Testis (tissue), 3 donors: ENCODE measurements around the gene SOCS6. TPM values are rescaled to one million over a fixed set of nuclear protein-coding genes. Genes with fewer than 3 reads are reported as not detected.
A peak's percentile ranks its signal among the peaks of the same experiment; 100 is the strongest.

Experiments
- DNase-seq: peaks from one replicate; pipeline ENCODE4 v3.0.0-alpha.2; 2019
- H3K27ac ChIP-seq, 2 donors: fragments of 200-600 bp; sonication (generic); one replicate each; pipeline ENCODE4 v1.5.1; 2019
- H3K27me3 ChIP-seq: fragments of 200-600 bp; sonication (generic); one replicate; pipeline ENCODE4 v1.5.1; 2019
- H3K36me3 ChIP-seq: fragments of 200-600 bp; sonication (generic); one replicate; pipeline ENCODE4 v1.5.1; 2017; ENCODE audit warnings: low read depth; ENCODE audit errors: missing control alignments
- H3K4me1 ChIP-seq: fragments of 200-600 bp; sonication (generic); one replicate; pipeline ENCODE4 v1.5.1; 2019
- H3K4me3 ChIP-seq, 2 donors: fragments of 200-600 bp; sonication (generic); one replicate each; pipeline ENCODE4 v1.5.1; 2017 to 2019
- H3K9me3 ChIP-seq: fragments of 200-600 bp; sonication (generic); one replicate; pipeline ENCODE4 v1.5.1; 2017
- CTCF ChIP-seq, 3 experiments: fragments of 450-650 bp in 2 of 3; fragments of 200-600 bp in 1 of 3; sonication (generic) in 1 of 3; IDR thresholded peaks; one replicate each; pipeline ENCODE4 v1.5.1; 2016 to 2019; ENCODE audit warnings: antibody characterized with exemption in 3 of 3, mild to moderate bottlenecking in 2 of 3, moderate library complexity in 1 of 3
- POLR2A ChIP-seq: fragments of 450-650 bp; IDR thresholded peaks from one replicate; pipeline ENCODE4 v1.6.1; 2017; ENCODE audit warnings: antibody characterized with exemption, mild to moderate bottlenecking, moderate library complexity
- WGBS, 2 donors: methylation state at CpG; one replicate each; pipeline ENCODE4 v1.1.5; 2018; 5-methylcytosine and 5-hydroxymethylcytosine counted together
- intact Hi-C: fragments of 100-400 bp; cut with DNase I; formaldehyde crosslinking; loops from one replicate; pipeline ENCODE4 v1.15.1; 2023; ENCODE audit warnings: low total_unique reads
- polyA plus RNA-seq: library from polyadenylated mRNA; stranded (reverse); fragments of 350-450 nt; fragmentation: Illumina TruSeq; extraction: RNeasy Lipid Tissue Mini Kit (QIAGEN cat#74804); gene quantifications from one replicate; pipeline ENCODE4 v1.2.3, GENCODE V29; 2014; ENCODE audit warnings: low read depth, low replicate concordance; ENCODE audit not compliant: insufficient read depth
- total RNA-seq, 2 donors: library from RNA; depleted of rRNA; stranded (reverse); fragments of >200 nt; gene quantifications; one replicate each; pipeline ENCODE4 v1.2.3, GENCODE V29; 2016

Gene SOCS6
- total and polyA plus RNA-seq, 3 donors from 2014 or later, result 12.7 to 22.9 (median 20.9) TPM

- WGBS, 2 donors, result 1% methylated on average over 9 to 47 of the region's 50 CpGs
- H3K4me3 ChIP-seq, result peak overlapping the region; percentile 84 to 89
- intact Hi-C loops, result no loop called here
- H3K9me3 ChIP-seq, result no peaks in the 10 kb centered on the region
- TF ChIP-seq POLR2A (no peak), CTCF (IDR thresholded peaks at IDR 0.05) (no peak)
- H3K27me3 ChIP-seq, result no peaks in the 10 kb centered on the region
- H3K36me3 ChIP-seq, result no peaks in the 10 kb centered on the region
- peak; percentile 50 for DNase-seq
- peaks cover 12% of the 10 kb centered on the region for H3K4me1 ChIP-seq
- peak overlapping the region; percentile 90 to 96 for H3K27ac ChIP-seq
Observed at GRCh38 chr18:70288171-70288850, 534 bp upstream of the SOCS6 start.

GRCh38 chr18:70289351-70290312 lies 787 bp downstream of the SOCS6 start:
- peak; percentile 46 for DNase-seq
- intact Hi-C loops, result no loop called here
- no peaks in the 10 kb centered on the region for H3K27me3 ChIP-seq
- H3K4me3 ChIP-seq, result peak overlapping the region; percentile 71 to 89
- no peaks in the 10 kb centered on the region for H3K36me3 ChIP-seq
- 1% methylated on average over 13 to 53 of the region's 87 CpGs for WGBS, 2 donors
- H3K27ac ChIP-seq, result peak overlapping the region; percentile 77 to 96
- H3K4me1 ChIP-seq, result peaks cover 14% of the 10 kb centered on the region
- no peaks in the 10 kb centered on the region for H3K9me3 ChIP-seq
- TF ChIP-seq CTCF (IDR thresholded peaks at IDR 0.05) (no peak), POLR2A (no peak)

- Histone ChIP-seq H3K9me3 (no peaks in the 10 kb centered on the region), H3K4me3 (peak overlapping the region in 1 of 2 donors; percentile 71), H3K36me3 (no peaks in the 10 kb centered on the region), H3K27ac (peak overlapping the region in 1 of 2 donors; percentile 96), H3K4me1 (peaks cover 14% of the 10 kb centered on the region), H3K27me3 (no peaks in the 10 kb centered on the region)
- DNase-seq, result no peak
- intact Hi-C loops, result no loop called here
- TF ChIP-seq POLR2A, result no peak
- TF ChIP-seq CTCF (IDR thresholded peaks at IDR 0.05), result no peak
- WGBS, 2 donors, result 30 to 36% methylated on average over 11 of the region's 11 CpGs
Observed at GRCh38 chr18:70290482-70291294, 1.8 kb downstream of the SOCS6 start.

GRCh38 chr18:70291295-70291574 lies 2.4 kb downstream of the SOCS6 start:
- no peaks in the 10 kb centered on the region for H3K36me3 ChIP-seq
- no peaks in the 10 kb centered on the region for H3K27me3 ChIP-seq
- no peak for TF ChIP-seq CTCF (IDR thresholded peaks at IDR 0.05)
- no peak for TF ChIP-seq POLR2A
- no peak for DNase-seq
- H3K9me3 ChIP-seq, result no peaks in the 10 kb centered on the region
- H3K27ac ChIP-seq, result no peak overlapping the region
- 43 to 70% methylated on average over 2 of the region's 2 CpGs for WGBS, 2 donors
- no peak overlapping the region for H3K4me3 ChIP-seq
- intact Hi-C loops, result no loop called here
- peaks cover 14% of the 10 kb centered on the region for H3K4me1 ChIP-seq
